Prostate gland (tissue), 2 donors: ENCODE measurements around the gene WDR83. TPM values are rescaled to one million over a fixed set of nuclear protein-coding genes. Genes with fewer than 3 reads are reported as not detected.

Experiments
- DNase-seq: peaks from one replicate; pipeline ENCODE4 v3.0.0-alpha.2; 2019; ENCODE audit warnings: low spot score
- H3K27ac ChIP-seq, 2 donors: fragments of 200-600 bp; sonication (generic); 2 replicates each; pipeline ENCODE4 v1.5.1; 2017 to 2019
- H3K27me3 ChIP-seq: fragments of 200-600 bp; sonication (generic); replicated peaks from 2 replicates; pipeline ENCODE4 v1.5.1; 2019; ENCODE audit not compliant: insufficient read depth
- H3K36me3 ChIP-seq, 2 donors: fragments of 200-600 bp; sonication (generic); 1 replicate in 1 of 2; 2 replicates in 1 of 2; pipeline versions ENCODE4 v1.5.1 to v1.8.1; 2017 to 2019
- H3K4me1 ChIP-seq: fragments of 200-600 bp; sonication (generic); replicated peaks from 2 replicates; pipeline ENCODE4 v1.5.1; 2019
- H3K4me3 ChIP-seq, 2 donors: fragments of 200-600 bp; sonication (generic); 2 replicates each; pipeline ENCODE4 v1.5.1; 2017 to 2019
- H3K9me3 ChIP-seq: fragments of 200-600 bp; sonication (generic); 2 replicates; pipeline ENCODE4 v1.5.1; 2017
- POLR2A ChIP-seq: fragments of 450-650 bp; IDR thresholded peaks from one replicate; pipeline ENCODE4 v1.6.1; 2016; ENCODE audit warnings: antibody characterized with exemption, mild to moderate bottlenecking
- POLR2AphosphoS5 ChIP-seq: sonication (generic); formaldehyde crosslinking; IDR thresholded peaks from one replicate; pipeline ENCODE4 v1.6.1; 2017; ENCODE audit warnings: antibody characterized with exemption
- WGBS: methylation state at CpG from one replicate; pipeline ENCODE4 v1.1.5; 2018; 5-methylcytosine and 5-hydroxymethylcytosine counted together
- intact Hi-C: fragments of 100-400 bp; cut with DNase I; formaldehyde crosslinking; loops from one replicate; pipeline ENCODE4 v1.14.2; 2022
- total RNA-seq, 2 donors: library from RNA; depleted of rRNA; stranded (reverse); fragments of >200 nt; gene quantifications; one replicate each; pipeline ENCODE4 v1.1.0, GENCODE V29; 2016
- TF ChIP-seq, protein P1 (sequence below), 4 experiments: fragments of 200-600 bp in 2 of 4; fragments of 450-650 bp in 2 of 4; sonication (generic) in 2 of 4; IDR thresholded peaks; 1 replicate in 3 of 4; 2 replicates in 1 of 4; pipeline ENCODE4 v1.5.1; 2016 to 2019; ENCODE audit warnings: antibody characterized with exemption in 4 of 4, mild to moderate bottlenecking in 2 of 4, moderate library complexity in 2 of 4

The WDR83 gene
- total RNA-seq, 2 donors from 2014 or later = 14.9 to 16.2 TPM

- no peaks in the 10 kb centered on the region for H3K9me3 ChIP-seq
- no peaks in the 10 kb centered on the region for H3K27me3 ChIP-seq
- TF ChIP-seq POLR2AphosphoS5 (no peak), POLR2A (no peak)
- TF ChIP-seq, protein P1, sequence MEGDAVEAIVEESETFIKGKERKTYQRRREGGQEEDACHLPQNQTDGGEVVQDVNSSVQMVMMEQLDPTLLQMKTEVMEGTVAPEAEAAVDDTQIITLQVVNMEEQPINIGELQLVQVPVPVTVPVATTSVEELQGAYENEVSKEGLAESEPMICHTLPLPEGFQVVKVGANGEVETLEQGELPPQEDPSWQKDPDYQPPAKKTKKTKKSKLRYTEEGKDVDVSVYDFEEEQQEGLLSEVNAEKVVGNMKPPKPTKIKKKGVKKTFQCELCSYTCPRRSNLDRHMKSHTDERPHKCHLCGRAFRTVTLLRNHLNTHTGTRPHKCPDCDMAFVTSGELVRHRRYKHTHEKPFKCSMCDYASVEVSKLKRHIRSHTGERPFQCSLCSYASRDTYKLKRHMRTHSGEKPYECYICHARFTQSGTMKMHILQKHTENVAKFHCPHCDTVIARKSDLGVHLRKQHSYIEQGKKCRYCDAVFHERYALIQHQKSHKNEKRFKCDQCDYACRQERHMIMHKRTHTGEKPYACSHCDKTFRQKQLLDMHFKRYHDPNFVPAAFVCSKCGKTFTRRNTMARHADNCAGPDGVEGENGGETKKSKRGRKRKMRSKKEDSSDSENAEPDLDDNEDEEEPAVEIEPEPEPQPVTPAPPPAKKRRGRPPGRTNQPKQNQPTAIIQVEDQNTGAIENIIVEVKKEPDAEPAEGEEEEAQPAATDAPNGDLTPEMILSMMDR (IDR thresholded peaks at IDR 0.05) = no peak
- no peak overlapping the region for H3K4me3 ChIP-seq
- no peak for DNase-seq
- H3K27ac ChIP-seq = no peak overlapping the region
- no peaks in the 10 kb centered on the region for H3K36me3 ChIP-seq
- intact Hi-C loops = no loop called here
- 93% methylated on average over 6 of the region's 6 CpGs for WGBS
- peaks cover 5% of the 10 kb centered on the region for H3K4me1 ChIP-seq
These were observed 14.4 kb upstream of the WDR83 start for GRCh38 chr19:12652219-12652618.

GRCh38 chr19:12655546-12655945 lies 11.1 kb upstream of the WDR83 start:
- Histone ChIP-seq H3K9me3 (no peaks in the 10 kb centered on the region), H3K36me3 (no peaks in the 10 kb centered on the region), H3K27ac (no peak overlapping the region), H3K4me3 (no peak overlapping the region), H3K4me1 (no peaks in the 10 kb centered on the region), H3K27me3 (no peaks in the 10 kb centered on the region)
- no peak for DNase-seq
- intact Hi-C loops = no loop called here
- WGBS = 95% methylated on average over 8 of the region's 8 CpGs
- no peak for TF ChIP-seq POLR2A
- TF ChIP-seq, protein P1 (IDR thresholded peaks at IDR 0.05) = no peak
- no peak for TF ChIP-seq POLR2AphosphoS5

- Histone ChIP-seq H3K4me1 (no peaks in the 10 kb centered on the region), H3K4me3 (no peak overlapping the region), H3K36me3 (no peaks in the 10 kb centered on the region), H3K9me3 (no peaks in the 10 kb centered on the region), H3K27ac (no peak overlapping the region), H3K27me3 (no peaks in the 10 kb centered on the region)
- intact Hi-C loops = no loop called here
- 73% methylated on average over 50 of the region's 50 CpGs for WGBS
- no peak for TF ChIP-seq POLR2A
- TF ChIP-seq, protein P1 (IDR thresholded peaks at IDR 0.05) = no peak
- TF ChIP-seq POLR2AphosphoS5 = no peak
- DNase-seq = no peak
These were observed 9.6 kb upstream of the WDR83 start for GRCh38 chr19:12656899-12657571.

DNA sequence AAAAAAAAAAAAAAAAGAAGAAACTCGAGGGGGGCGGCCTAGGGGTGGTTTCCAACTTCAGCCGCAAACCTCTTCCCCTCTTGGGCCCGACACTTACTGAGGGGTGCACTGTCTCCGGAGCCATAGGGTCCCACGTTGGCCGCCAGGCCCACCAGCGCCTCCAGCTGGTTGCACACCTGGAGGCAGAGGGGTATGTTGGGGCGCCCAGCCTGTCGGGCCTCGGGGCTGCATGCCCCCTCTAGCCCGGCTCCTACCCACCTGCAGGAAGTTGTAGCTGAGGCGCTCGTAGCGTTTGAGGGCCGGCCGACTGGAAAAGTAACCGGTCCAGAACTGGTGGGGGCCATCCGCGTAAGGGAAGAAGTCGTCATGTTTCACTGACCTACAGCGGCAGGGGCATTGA lies 8.6 kb upstream of the WDR83 start:
- H3K4me1 ChIP-seq = no peaks in the 10 kb centered on the region
- intact Hi-C loops = no loop called here
- DNase-seq = no peak
- H3K27me3 ChIP-seq = no peaks in the 10 kb centered on the region
- TF ChIP-seq POLR2A (no peak), POLR2AphosphoS5 (no peak)
- TF ChIP-seq, protein P1 (IDR thresholded peaks at IDR 0.05) = no peak
- no peak overlapping the region for H3K27ac ChIP-seq
- WGBS = 91% methylated on average over 21 of the region's 22 CpGs
- no peak overlapping the region for H3K4me3 ChIP-seq
- H3K36me3 ChIP-seq = no peaks in the 10 kb centered on the region
- H3K9me3 ChIP-seq = no peaks in the 10 kb centered on the region

- intact Hi-C loops = no loop called here
- Histone ChIP-seq H3K27me3 (no peaks in the 10 kb centered on the region), H3K4me3 (no peak overlapping the region), H3K27ac (no peak overlapping the region), H3K9me3 (no peaks in the 10 kb centered on the region), H3K4me1 (no peaks in the 10 kb centered on the region), H3K36me3 (no peaks in the 10 kb centered on the region)
- 93% methylated on average over 12 of the region's 12 CpGs for WGBS
- no peak for DNase-seq
- TF ChIP-seq POLR2AphosphoS5 (no peak), POLR2A (no peak)
- TF ChIP-seq, protein P1 (IDR thresholded peaks at IDR 0.05) = no peak
These were observed 5.6 kb upstream of the WDR83 start for GRCh38 chr19:12660980-12661379.
